A673 (cell line): ENCODE data around the gene RFC2. TPM values are rescaled to one million over a fixed set of nuclear protein-coding genes. Genes with fewer than 3 reads are reported as not detected.

Experiments
- BruUV-seq: library from RNA; stranded (reverse); fragments of 400-500 nt; replicated peaks from 2 replicates; lab custom pipeline; 2021; lab: Mats Ljungman, UMichigan
- CTCF ChIA-PET: fragments of 300-600 bp; sonication (Branson Sonifier 250); formaldehyde crosslinking; loops from one replicate; lab custom pipeline; 2022; ENCODE audit warnings: antibody characterized with exemption; lab: Charles Lee
- POLR2A ChIA-PET: fragments of 300-600 bp; sonication (Branson Sonifier 250); formaldehyde crosslinking; loops from one replicate; lab custom pipeline; 2022; ENCODE audit warnings: antibody characterized with exemption; ENCODE audit not compliant: low non-redundant PET; lab: Charles Lee
- DNase-seq: peaks from one replicate; pipeline ENCODE4 v3.0.0-alpha.2; 2015; ENCODE audit warnings: low spot score
- H3K27ac ChIP-seq: fragments of 200-600 bp; sonication (generic); 2 replicates; pipeline ENCODE4 v1.5.1; 2016; ENCODE audit warnings: mixed run types, low read depth, mild to moderate bottlenecking, mixed read lengths, antibody characterized with exemption, low read length; ENCODE audit not compliant: poor library complexity, severe bottlenecking
- H3K27me3 ChIP-seq: fragments of 200-600 bp; sonication (generic); replicated peaks from 2 replicates; pipeline ENCODE4 v1.6.1; 2017; ENCODE audit warnings: mixed run types, low read depth, mild to moderate bottlenecking, mixed read lengths, antibody characterized with exemption, low read length; ENCODE audit not compliant: insufficient read depth, poor library complexity
- H3K36me3 ChIP-seq: fragments of 200-600 bp; sonication (generic); 2 replicates; pipeline ENCODE4 v1.6.1; 2016; ENCODE audit warnings: mixed run types, mild to moderate bottlenecking, mixed read lengths, antibody characterized with exemption, low read length; ENCODE audit not compliant: insufficient read depth, poor library complexity, severe bottlenecking
- H3K4me1 ChIP-seq: fragments of 200-600 bp; sonication (generic); 2 replicates; pipeline ENCODE4 v1.6.1; 2017; ENCODE audit warnings: mixed run types, mild to moderate bottlenecking, mixed read lengths, antibody characterized with exemption, low read length; ENCODE audit not compliant: insufficient read depth, poor library complexity, severe bottlenecking
- H3K4me3 ChIP-seq: fragments of 200-600 bp; sonication (generic); 2 replicates; pipeline ENCODE4 v1.5.1; 2016; ENCODE audit warnings: low read depth, mixed run types, mild to moderate bottlenecking, mixed read lengths, low read length; ENCODE audit not compliant: poor library complexity, severe bottlenecking
- H3K9me3 ChIP-seq: fragments of 200-600 bp; sonication (generic); 2 replicates; pipeline ENCODE4 v1.6.1; 2016; ENCODE audit warnings: mixed run types, low read depth, mild to moderate bottlenecking, mixed read lengths, antibody characterized with exemption, low read length; ENCODE audit not compliant: poor library complexity, severe bottlenecking
- CTCF ChIP-seq: fragments of 300-800, 200-600 bp; sonication (generic); conservative IDR thresholded peaks from 2 replicates; pipeline ENCODE4 v1.5.1; 2017; ENCODE audit warnings: low read depth, mild to moderate bottlenecking, antibody characterized with exemption, low read length, moderate library complexity, mixed read lengths
- EZH2 ChIP-seq: fragments of 200-600 bp; sonication (generic); IDR thresholded peaks from 2 replicates; pipeline ENCODE4 v1.6.1; 2017; ENCODE audit warnings: borderline replicate concordance, low read depth, mild to moderate bottlenecking, mixed read lengths, antibody characterized with exemption, low read length; ENCODE audit not compliant: poor library complexity, severe bottlenecking
- intact Hi-C: fragments of 100-400 bp; cut with micrococcal nuclease; formaldehyde crosslinking; loops from one replicate; pipeline ENCODE4 v1.10.0; 2022; ENCODE audit not compliant: unreplicated experiment
- total RNA-seq: library from RNA; stranded (reverse); gene quantifications from 2 replicates; pipeline ENCODE4 v1.2.3, GENCODE V29; 2021

Gene RFC2
- total RNA-seq, 1 experiment from 2014 or later, result 125 TPM

DNA sequence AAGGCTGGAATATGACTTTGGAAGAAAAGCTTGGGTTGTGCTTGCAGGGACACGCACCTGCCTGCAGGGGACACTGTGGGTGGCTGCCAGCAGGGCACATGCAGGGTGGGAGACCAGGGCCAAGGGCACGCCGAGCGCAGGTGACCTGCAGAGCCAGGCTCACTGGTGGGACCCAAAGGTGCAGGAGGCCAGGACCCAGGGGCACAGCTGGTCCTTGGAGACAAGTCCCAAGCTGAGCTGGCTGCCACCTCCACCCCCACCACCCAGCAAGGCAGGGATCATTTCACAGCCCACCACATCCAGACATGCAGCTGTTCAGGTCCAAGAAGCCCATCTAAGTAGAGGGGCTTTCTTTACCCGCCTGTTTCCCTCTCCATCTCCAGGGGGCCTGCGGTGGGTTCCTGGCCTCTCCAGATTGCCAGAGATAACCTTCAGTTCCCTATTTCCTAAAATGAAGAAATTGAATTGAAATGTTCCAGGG is 21.2 kb upstream of the RFC2 start:
- POLR2A ChIA-PET, result no interaction called here
- H3K27ac ChIP-seq, result no peak overlapping the region
- CTCF ChIA-PET, result interaction anchor here (0.6 to 1.6 kb wide), 6 partner anchors 9 to 1320 kb away, joined by 3 to 8 read pairs (median 4); partner anchors contain the start of gene CLIP2
- no peak overlapping the region for H3K4me3 ChIP-seq
- no peaks in the 10 kb centered on the region for H3K36me3 ChIP-seq
- H3K4me1 ChIP-seq, result peaks cover 20% of the 10 kb centered on the region
- H3K9me3 ChIP-seq, result no peaks in the 10 kb centered on the region
- intact Hi-C loops, result no loop called here
- TF ChIP-seq CTCF (peak; percentile 62), EZH2 (no peak)
- no peaks in the 10 kb centered on the region for H3K27me3 ChIP-seq
- BruUV-seq, result no TSS peak
- DNase-seq, result no peak

- no peak for DNase-seq
- H3K27me3 ChIP-seq, result no peaks in the 10 kb centered on the region
- no peaks in the 10 kb centered on the region for H3K9me3 ChIP-seq
- peaks cover 8% of the 10 kb centered on the region for H3K4me1 ChIP-seq
- H3K36me3 ChIP-seq, result no peaks in the 10 kb centered on the region
- intact Hi-C loops, result no loop called here
- H3K4me3 ChIP-seq, result no peak overlapping the region
- ChIA-PET CTCF (no interaction called here), POLR2A (no interaction called here)
- no TSS peak for BruUV-seq
- peak overlapping the region; percentile 55 for H3K27ac ChIP-seq
- TF ChIP-seq EZH2 (no peak), CTCF (no peak)
Observed at GRCh38 chr7:74272305-74273038, 18.3 kb upstream of the RFC2 start.

- H3K27ac ChIP-seq, result peak overlapping the region; percentile 55
- no peak overlapping the region for H3K4me3 ChIP-seq
- no peaks in the 10 kb centered on the region for H3K9me3 ChIP-seq
- CTCF ChIA-PET, result no interaction called here
- BruUV-seq, result no TSS peak
- H3K36me3 ChIP-seq, result no peaks in the 10 kb centered on the region
- H3K4me1 ChIP-seq, result peaks cover 8% of the 10 kb centered on the region
- no peak for DNase-seq
- POLR2A ChIA-PET, result no interaction called here
- H3K27me3 ChIP-seq, result no peaks in the 10 kb centered on the region
- TF ChIP-seq EZH2, result no peak
- TF ChIP-seq CTCF, result no peak
- intact Hi-C loops, result no loop called here
Observed at GRCh38 chr7:74271742-74272141, 17.5 kb upstream of the RFC2 start.
